Measurements from ENCODE around the gene HLTF. TPM values are rescaled to one million over a fixed set of nuclear protein-coding genes. Genes with fewer than 3 reads are reported as not detected.

The HLTF gene
- total RNA-seq, 1 donor from 2014 or later = 48.4 TPM

DNA sequence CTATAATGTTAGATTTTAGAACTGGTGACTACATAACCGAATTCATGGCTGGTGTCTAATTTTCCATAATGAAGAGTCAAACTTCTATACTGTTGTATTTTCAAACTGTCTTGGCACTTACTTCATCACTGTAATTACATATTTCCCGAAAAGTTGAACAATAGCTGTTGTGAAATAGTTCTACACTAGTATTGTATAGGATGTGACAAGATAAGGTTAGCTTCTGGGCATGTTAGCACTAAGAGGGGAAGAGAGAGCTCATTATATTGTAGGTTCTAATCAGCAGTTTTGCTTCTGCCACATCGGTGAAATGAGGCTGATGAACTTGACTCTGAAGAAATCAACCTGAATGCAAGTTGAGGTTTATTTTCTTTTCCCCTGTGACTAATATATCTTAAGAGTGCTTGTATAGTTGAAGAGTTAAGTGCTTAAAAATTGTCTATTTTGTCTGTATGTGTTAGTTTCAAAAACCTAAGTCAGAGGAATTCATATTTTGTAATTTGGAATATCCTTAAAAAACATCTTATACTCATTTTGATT is 86.1 kb downstream of the HLTF start:
- no peak overlapping the region for H3K27ac Mint-ChIP-seq
- no peak for DNase-seq (ENCODE audit: low spot score in 2 of 2, unreplicated experiment in 2 of 2)
- H3K4me3 Mint-ChIP-seq = no peak overlapping the region
- H3K36me3 Mint-ChIP-seq = peaks cover 16% of the 10 kb centered on the region
- no peaks in the 10 kb centered on the region for H3K9me3 Mint-ChIP-seq
- peaks cover 2% of the 10 kb centered on the region for H3K4me1 Mint-ChIP-seq
- TF ChIP-seq, protein P1, sequence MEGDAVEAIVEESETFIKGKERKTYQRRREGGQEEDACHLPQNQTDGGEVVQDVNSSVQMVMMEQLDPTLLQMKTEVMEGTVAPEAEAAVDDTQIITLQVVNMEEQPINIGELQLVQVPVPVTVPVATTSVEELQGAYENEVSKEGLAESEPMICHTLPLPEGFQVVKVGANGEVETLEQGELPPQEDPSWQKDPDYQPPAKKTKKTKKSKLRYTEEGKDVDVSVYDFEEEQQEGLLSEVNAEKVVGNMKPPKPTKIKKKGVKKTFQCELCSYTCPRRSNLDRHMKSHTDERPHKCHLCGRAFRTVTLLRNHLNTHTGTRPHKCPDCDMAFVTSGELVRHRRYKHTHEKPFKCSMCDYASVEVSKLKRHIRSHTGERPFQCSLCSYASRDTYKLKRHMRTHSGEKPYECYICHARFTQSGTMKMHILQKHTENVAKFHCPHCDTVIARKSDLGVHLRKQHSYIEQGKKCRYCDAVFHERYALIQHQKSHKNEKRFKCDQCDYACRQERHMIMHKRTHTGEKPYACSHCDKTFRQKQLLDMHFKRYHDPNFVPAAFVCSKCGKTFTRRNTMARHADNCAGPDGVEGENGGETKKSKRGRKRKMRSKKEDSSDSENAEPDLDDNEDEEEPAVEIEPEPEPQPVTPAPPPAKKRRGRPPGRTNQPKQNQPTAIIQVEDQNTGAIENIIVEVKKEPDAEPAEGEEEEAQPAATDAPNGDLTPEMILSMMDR (IDR thresholded peaks at IDR 0.05; ENCODE audit: unreplicated experiment) = no peak
- H3K27me3 Mint-ChIP-seq (ENCODE audit: low read depth) = no peaks in the 10 kb centered on the region

DNA sequence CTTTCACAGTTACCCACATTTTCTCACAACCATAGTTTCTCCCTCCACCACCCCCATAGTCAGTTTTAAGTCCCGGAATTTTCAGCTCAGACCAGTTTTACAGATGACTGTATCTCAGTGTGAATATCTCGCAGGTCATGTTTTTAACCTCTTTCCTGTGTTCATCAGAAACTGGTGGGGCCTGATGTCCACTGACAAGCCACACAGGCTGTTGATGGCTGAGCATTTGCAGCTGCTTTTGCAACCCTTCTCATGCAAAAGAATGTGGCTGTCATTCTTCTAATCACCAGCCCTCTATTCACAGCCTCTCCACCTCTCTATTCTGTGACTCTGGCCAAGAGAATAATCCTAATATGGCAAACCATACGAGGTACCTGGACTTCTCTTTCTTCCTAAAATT is 86.5 kb downstream of the HLTF start:
- Mint-ChIP-seq H3K9me3 (no peaks in the 10 kb centered on the region), H3K4me3 (no peak overlapping the region), H3K27me3 (ENCODE audit: low read depth) (no peaks in the 10 kb centered on the region), H3K27ac (no peak overlapping the region), H3K4me1 (peaks cover 2% of the 10 kb centered on the region), H3K36me3 (peaks cover 16% of the 10 kb centered on the region)
- TF ChIP-seq, protein P1 (IDR thresholded peaks at IDR 0.05; ENCODE audit: unreplicated experiment) = no peak
- DNase-seq (ENCODE audit: low spot score in 2 of 2, unreplicated experiment in 2 of 2) = no peak

DNA sequence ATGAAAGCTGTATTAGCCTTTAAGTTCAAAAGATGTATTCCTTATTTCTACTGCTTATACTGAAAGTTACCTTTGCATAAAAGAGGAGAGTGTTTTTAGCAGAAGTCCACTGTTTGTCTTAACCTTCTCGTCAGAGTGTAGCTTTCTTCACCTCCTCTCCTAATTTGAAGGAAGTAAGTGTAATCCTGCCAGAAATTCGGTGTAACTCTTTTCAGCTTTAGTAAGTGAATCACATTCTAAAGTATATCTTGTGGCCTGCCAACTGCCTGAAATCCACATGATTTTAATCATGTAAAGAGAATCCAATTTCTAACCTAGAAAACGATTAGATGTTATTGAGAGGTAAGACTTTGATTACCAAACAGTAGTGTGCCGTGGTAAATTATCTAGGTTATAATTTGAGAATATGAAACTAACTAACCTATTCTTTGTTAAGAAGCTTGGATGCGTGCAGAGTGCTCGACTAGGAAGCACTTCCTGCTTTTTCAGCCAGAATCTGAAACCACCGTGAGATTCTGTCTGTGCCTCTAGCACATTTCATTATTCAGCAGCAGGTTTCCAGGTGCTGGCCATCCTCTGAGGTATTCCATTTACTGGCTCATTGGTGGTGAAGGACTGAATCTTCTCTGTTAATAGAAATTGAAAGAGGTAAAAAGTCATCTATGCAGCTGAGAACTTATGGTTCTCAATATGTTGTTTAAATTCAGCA is 87.5 kb downstream of the HLTF start:
- Mint-ChIP-seq H3K27me3 (ENCODE audit: low read depth) (no peaks in the 10 kb centered on the region), H3K4me3 (no peak overlapping the region), H3K27ac (no peak overlapping the region), H3K9me3 (no peaks in the 10 kb centered on the region), H3K4me1 (peaks cover 2% of the 10 kb centered on the region), H3K36me3 (peaks cover 16% of the 10 kb centered on the region)
- DNase-seq (ENCODE audit: low spot score in 2 of 2, unreplicated experiment in 2 of 2) = no peak
- TF ChIP-seq, protein P1 (IDR thresholded peaks at IDR 0.05; ENCODE audit: unreplicated experiment) = no peak

DNA sequence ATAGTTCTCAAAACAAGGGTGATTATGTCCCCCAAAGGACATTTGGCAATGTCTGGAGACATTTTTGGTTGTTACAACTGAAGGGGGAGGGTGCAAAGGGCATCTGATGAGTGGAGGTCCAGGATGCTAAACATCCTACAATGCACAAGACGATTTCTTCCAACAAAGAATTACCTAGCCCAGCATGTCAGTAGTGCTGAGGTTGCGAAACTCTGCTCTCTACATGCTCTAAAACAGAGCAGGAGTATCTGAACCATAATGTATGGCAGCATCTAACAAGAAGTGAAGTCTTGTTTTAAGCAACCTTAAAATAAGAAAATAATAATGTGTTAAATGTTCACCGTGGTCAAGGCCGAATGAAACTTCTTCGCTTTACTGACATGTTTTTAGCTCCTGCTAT is 88.0 kb downstream of the HLTF start:
- TF ChIP-seq, protein P1 (IDR thresholded peaks at IDR 0.05; ENCODE audit: unreplicated experiment) = no peak
- no peaks in the 10 kb centered on the region for H3K9me3 Mint-ChIP-seq
- no peaks in the 10 kb centered on the region for H3K27me3 Mint-ChIP-seq (ENCODE audit: low read depth)
- H3K36me3 Mint-ChIP-seq = peaks cover 16% of the 10 kb centered on the region
- no peak overlapping the region for H3K4me3 Mint-ChIP-seq
- no peak for DNase-seq (ENCODE audit: low spot score in 2 of 2, unreplicated experiment in 2 of 2)
- H3K27ac Mint-ChIP-seq = no peak overlapping the region
- H3K4me1 Mint-ChIP-seq = peaks cover 2% of the 10 kb centered on the region

DNA sequence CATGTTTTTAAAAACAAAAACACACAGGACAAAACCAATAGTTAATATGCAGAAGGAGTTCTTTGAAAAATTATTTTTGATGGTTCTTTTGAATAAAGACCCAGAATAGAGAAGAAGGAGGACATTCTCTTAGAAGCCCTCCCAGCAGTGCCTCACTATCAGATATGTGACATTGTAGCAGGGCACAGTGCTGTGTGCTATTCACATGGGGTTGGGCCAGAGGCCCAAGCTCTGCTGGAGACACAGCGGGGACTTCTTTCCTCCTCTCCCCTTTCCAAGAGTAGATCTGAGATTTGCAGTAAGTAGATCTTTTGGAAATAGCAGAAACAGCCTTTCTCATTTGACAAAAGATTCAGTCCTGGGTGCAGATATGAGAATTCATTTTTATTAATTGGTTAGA is 88.7 kb downstream of the HLTF start:
- H3K9me3 Mint-ChIP-seq = no peaks in the 10 kb centered on the region
- H3K27ac Mint-ChIP-seq = no peak overlapping the region
- peaks cover 16% of the 10 kb centered on the region for H3K36me3 Mint-ChIP-seq
- peaks cover 3% of the 10 kb centered on the region for H3K4me1 Mint-ChIP-seq
- H3K4me3 Mint-ChIP-seq = no peak overlapping the region
- TF ChIP-seq, protein P1 (IDR thresholded peaks at IDR 0.05; ENCODE audit: unreplicated experiment) = no peak
- H3K27me3 Mint-ChIP-seq (ENCODE audit: low read depth) = no peaks in the 10 kb centered on the region
- DNase-seq (ENCODE audit: low spot score in 2 of 2, unreplicated experiment in 2 of 2) = no peak
